HEK293 (cell line): ENCODE data around the gene KLHL40.

Source experiments
- CTCF ChIP-seq: fragments of 450-650 bp; formaldehyde crosslinking; IDR thresholded peaks from 2 replicates; pipeline ENCODE4 v1.5.1; 2016; ENCODE audit warnings: missing biosample characterization, missing genetic modification characterization
- HOXD13 ChIP-seq: sonication (generic); formaldehyde crosslinking; IDR thresholded peaks from 2 replicates; pipeline ENCODE4 v1.8.0; 2022; ENCODE audit warnings: missing genetic modification reagents, borderline replicate concordance
- KLF9 ChIP-seq: fragments of 450-650 bp; formaldehyde crosslinking; IDR thresholded peaks from 2 replicates; pipeline ENCODE4 v1.5.1; 2016; ENCODE audit warnings: missing biosample characterization, missing genetic modification characterization, low read depth
- PATZ1 ChIP-seq: fragments of 450-650 bp; formaldehyde crosslinking; IDR thresholded peaks from 2 replicates; pipeline ENCODE4 v1.5.1; 2016; ENCODE audit warnings: missing biosample characterization, missing genetic modification characterization
- ZNF223 ChIP-seq: fragments of 450-650 bp; formaldehyde crosslinking; IDR thresholded peaks from 2 replicates; pipeline ENCODE4 v1.5.1; 2016; ENCODE audit warnings: missing biosample characterization, missing genetic modification characterization
- ZNF292 ChIP-seq: fragments of 450-650 bp; formaldehyde crosslinking; IDR thresholded peaks from 2 replicates; pipeline ENCODE4 v1.5.1; 2016; ENCODE audit warnings: low read depth, missing biosample characterization, missing genetic modification characterization, borderline replicate concordance
- ZNF398 ChIP-seq: fragments of 450-650 bp; formaldehyde crosslinking; IDR thresholded peaks from 2 replicates; pipeline ENCODE4 v1.5.1; 2017; ENCODE audit warnings: missing biosample characterization, missing genetic modification characterization
- ZNF629 ChIP-seq: fragments of 450-650 bp; formaldehyde crosslinking; IDR thresholded peaks from 2 replicates; pipeline ENCODE4 v1.5.1; 2017; ENCODE audit warnings: missing biosample characterization, missing genetic modification characterization

- TF ChIP-seq CTCF (tag by site-specific recombination) (no peak), ZNF398 (tag by site-specific recombination) (no peak), ZNF292 (tag by site-specific recombination) (no peak), HOXD13 (CRISPR knock-in tag) (no peak), ZNF223 (tag by site-specific recombination) (no peak), PATZ1 (tag by site-specific recombination) (no peak), ZNF629 (tag by site-specific recombination) (no peak), KLF9 (tag by site-specific recombination) (no peak)
Measured at GRCh38 chr3:42701371-42702065, 16.2 kb downstream of the KLHL40 start.
